Astrocyte (in vitro differentiated cells and primary cell): ENCODE data around the gene TCP1.

Source experiments
- CTCF ChIP-seq: IDR thresholded peaks from 2 replicates; pipeline ENCODE4 v1.5.1; 2011; ENCODE audit warnings: low read depth, mild to moderate bottlenecking, inconsistent platforms, low read length, moderate library complexity; ENCODE audit not compliant: insufficient read depth
- EZH2 ChIP-seq: IDR thresholded peaks from 2 replicates; pipeline ENCODE4 v1.6.1; 2012; ENCODE audit warnings: mild to moderate bottlenecking, low read length, inconsistent platforms; ENCODE audit not compliant: insufficient read depth

GRCh38 chr6:159778131-159778530 is 11.3 kb downstream of the TCP1 start:
- TF ChIP-seq CTCF (no peak), EZH2 (no peak)
